IMR-90 (cell line): ENCODE measurements around the gene SLC35F3. TPM values are rescaled to one million over a fixed set of nuclear protein-coding genes. Genes with fewer than 3 reads are reported as not detected.

Experiments
- ATAC-seq: fragments of 200-7000 bp; cut with Tn5 transposase; 2 replicates; pipeline ENCODE4 v1.9.1; 2020; ENCODE audit warnings: low read depth, mild to moderate bottlenecking, moderate library complexity
- BruUV-seq: library from RNA; stranded (reverse); fragments of 400-500 nt; replicated peaks from 2 replicates; lab custom pipeline; 2021; lab: Mats Ljungman, UMichigan
- CTCF ChIA-PET: fragments of 300-600 bp; formaldehyde crosslinking; extraction: SDS; loops from one replicate; lab custom pipeline; 2021; ENCODE audit warnings: antibody characterized with exemption; lab: Yijun Ruan, JAX
- POLR2A ChIA-PET: fragments of 300-600 bp; sonication (Branson Sonifier 250); formaldehyde crosslinking; loops from one replicate; lab custom pipeline; 2022; ENCODE audit warnings: antibody characterized with exemption; ENCODE audit not compliant: unreplicated experiment; lab: Charles Lee
- DNase-seq: peaks from one replicate; pipeline ENCODE4 v3.0.0; 2013
- H2AFZ ChIP-seq: replicated peaks from 2 replicates; pipeline ENCODE3; 2013; ENCODE audit warnings: low read length, mild to moderate bottlenecking; ENCODE audit not compliant: poor library complexity
- H2AK5ac ChIP-seq: 2 replicates; pipeline ENCODE4 v1.6.1; 2013; ENCODE audit warnings: low read depth, low read length, inconsistent platforms
- H2AK9ac ChIP-seq: replicated peaks from 2 replicates; pipeline ENCODE3; 2013; ENCODE audit warnings: mild to moderate bottlenecking, low read depth, low read length, moderate library complexity; ENCODE audit not compliant: poor library complexity
- H2BK120ac ChIP-seq: 2 replicates; pipeline ENCODE4 v1.6.1; 2013; ENCODE audit warnings: low read depth, low read length, inconsistent platforms
- H2BK15ac ChIP-seq: 3 replicates; pipeline ENCODE4 v1.6.1; 2013; ENCODE audit warnings: low read depth, low read length, inconsistent platforms
- H2BK20ac ChIP-seq: 2 replicates; pipeline ENCODE4 v1.6.1; 2013; ENCODE audit warnings: low read depth, mild to moderate bottlenecking, inconsistent platforms, low read length, moderate library complexity
- H2BK5ac ChIP-seq: 2 replicates; pipeline ENCODE4 v1.6.1; 2013; ENCODE audit warnings: mild to moderate bottlenecking, low read depth, low read length, inconsistent platforms; ENCODE audit not compliant: poor library complexity, severe bottlenecking
- H3K14ac ChIP-seq: replicated peaks from 2 replicates; pipeline ENCODE4 v1.6.1; 2013; ENCODE audit warnings: low read depth, low read length, inconsistent platforms
- H3K18ac ChIP-seq: 2 replicates; pipeline ENCODE4 v1.6.1; 2013; ENCODE audit warnings: low read depth, low read length, control low read depth
- H3K23ac ChIP-seq: 2 replicates; pipeline ENCODE4 v1.6.1; 2013; ENCODE audit warnings: low read depth, low read length, inconsistent platforms
- H3K27ac ChIP-seq: 2 replicates; pipeline ENCODE4 v1.5.1; 2013; ENCODE audit warnings: mild to moderate bottlenecking, control low read depth, low read length; ENCODE audit not compliant: insufficient read depth
- H3K27me3 ChIP-seq: 2 replicates; pipeline ENCODE4 v1.6.1; 2013; ENCODE audit warnings: low read length; ENCODE audit not compliant: control insufficient read depth, insufficient read depth
- H3K36me3 ChIP-seq: 2 replicates; pipeline ENCODE4 v1.6.1; 2013; ENCODE audit warnings: low read length, mixed read lengths; ENCODE audit not compliant: control insufficient read depth, insufficient read depth
- H3K4ac ChIP-seq: 2 replicates; pipeline ENCODE4 v1.6.1; 2013; ENCODE audit warnings: low read depth, low read length, inconsistent platforms
- H3K4me1 ChIP-seq: 2 replicates; pipeline ENCODE4 v1.6.1; 2013; ENCODE audit warnings: low read length, mixed read lengths; ENCODE audit not compliant: control insufficient read depth, insufficient read depth
- H3K4me2 ChIP-seq: 2 replicates; pipeline ENCODE4 v1.6.1; 2013; ENCODE audit warnings: low read depth, mild to moderate bottlenecking, control low read depth, low read length, moderate library complexity
- H3K4me3 ChIP-seq: 2 replicates; pipeline ENCODE4 v1.5.1; 2013; ENCODE audit warnings: low read depth, mild to moderate bottlenecking, control low read depth, low read length, moderate library complexity; ENCODE audit not compliant: insufficient read depth
- H3K56ac ChIP-seq: 2 replicates; pipeline ENCODE4 v1.6.1; 2013; ENCODE audit warnings: low read length, inconsistent platforms; ENCODE audit not compliant: insufficient read depth; ENCODE audit errors: extremely low read depth
- H3K79me1 ChIP-seq, 2 experiments: 2 replicates each; pipeline ENCODE4 v1.6.1; 2013; ENCODE audit warnings: low read length in 2 of 2, inconsistent platforms in 1 of 2, low read depth in 1 of 2
- H3K9ac ChIP-seq: 2 replicates; pipeline ENCODE4 v1.6.1; 2013; ENCODE audit warnings: low read depth, low read length, control low read depth
- H3K9me1 ChIP-seq: 2 replicates; pipeline ENCODE4 v1.6.1; 2013; ENCODE audit warnings: low read length, inconsistent platforms; ENCODE audit not compliant: insufficient read depth
- H3K9me3 ChIP-seq: 2 replicates; pipeline ENCODE4 v1.6.1; 2013; ENCODE audit warnings: low read length; ENCODE audit not compliant: control insufficient read depth, insufficient read depth
- H4K20me1 ChIP-seq: 2 replicates; pipeline ENCODE4 v1.6.1; 2013; ENCODE audit warnings: low read length, inconsistent platforms; ENCODE audit not compliant: insufficient read depth
- H4K5ac ChIP-seq: 2 replicates; pipeline ENCODE4 v1.6.1; 2013; ENCODE audit warnings: mild to moderate bottlenecking, low read depth, low read length, control low read depth
- H4K8ac ChIP-seq, 2 experiments: 2 replicates each; pipeline ENCODE4 v1.6.1; 2013; ENCODE audit warnings: low read depth in 2 of 2, low read length in 2 of 2, control low read depth in 1 of 2, inconsistent platforms in 1 of 2
- H4K91ac ChIP-seq: 2 replicates; pipeline ENCODE4 v1.6.1; 2013; ENCODE audit warnings: low read depth, low read length, inconsistent platforms; ENCODE audit not compliant: insufficient read depth
- BHLHE40 ChIP-seq: fragments of 150-350 bp; IDR thresholded peaks from 2 replicates; pipeline ENCODE4 v1.6.1; 2016; ENCODE audit warnings: mild to moderate bottlenecking, low read depth, low read length
- CTCF ChIP-seq: conservative IDR thresholded peaks from 2 replicates; pipeline ENCODE4 v1.5.1; 2012; ENCODE audit warnings: mild to moderate bottlenecking, low read depth, low read length, improper control_type of control experiment
- FOS ChIP-seq: fragments of 150-350 bp; IDR thresholded peaks from 2 replicates; pipeline ENCODE4 v1.6.1; 2016; ENCODE audit warnings: low read depth, low read length
- MAFK ChIP-seq: IDR thresholded peaks from 2 replicates; pipeline ENCODE4 v1.6.1; 2012; ENCODE audit warnings: low read depth, low read length, improper control_type of control experiment
- MXI1 ChIP-seq: IDR thresholded peaks from 2 replicates; pipeline ENCODE4 v1.6.1; 2012; ENCODE audit warnings: low read depth, mild to moderate bottlenecking, low read length, moderate library complexity, borderline replicate concordance
- POLR2A ChIP-seq: IDR thresholded peaks from 2 replicates; pipeline ENCODE4 v1.6.1; 2012; ENCODE audit warnings: mild to moderate bottlenecking, low read depth, low read length
- RAD21 ChIP-seq: IDR thresholded peaks from 2 replicates; pipeline ENCODE4 v1.6.1; 2012; ENCODE audit warnings: low read length, improper control_type of control experiment
- RCOR1 ChIP-seq: IDR thresholded peaks from 2 replicates; pipeline ENCODE4 v1.6.1; 2012; ENCODE audit warnings: mild to moderate bottlenecking, low read length, improper control_type of control experiment; ENCODE audit not compliant: insufficient replicate concordance
- RFX5 ChIP-seq: IDR thresholded peaks from 2 replicates; pipeline ENCODE4 v1.8.0; 2012; ENCODE audit warnings: low read depth, mild to moderate bottlenecking, low read length, moderate library complexity
- SMC3 ChIP-seq: fragments of 150-350 bp; IDR thresholded peaks from 2 replicates; pipeline ENCODE4 v1.6.1; 2016; ENCODE audit warnings: low read depth, mild to moderate bottlenecking, antibody characterized with exemption, low read length, moderate library complexity
- WGBS, 2 experiments: methylation state at CpG; one replicate each; pipeline versions ENCODE4 v1.1.5 to v1.1.7; 2013; ENCODE audit warnings: missing lambda C conversion rate in 2 of 2; ENCODE audit not compliant: insufficient read length in 1 of 2; ENCODE audit errors: extremely low coverage in 2 of 2; 5-methylcytosine and 5-hydroxymethylcytosine counted together
- dilution Hi-C: fragments of 300-500 bp; cut with HindIII; formaldehyde crosslinking; loops from one replicate; pipeline ENCODE4 v1.14.3; 2018; ENCODE audit warnings: low sequenced_read_pairs; ENCODE audit not compliant: unreplicated experiment
- in situ Hi-C: fragments of 300-500 bp; cut with MboI; formaldehyde crosslinking; loops from 3 replicates; pipeline ENCODE4 v1.14.3; 2019; ENCODE audit warnings: low sequenced_read_pairs, inconsistent platforms, mixed read lengths
- intact Hi-C: fragments of 100-400 bp; cut with micrococcal nuclease; formaldehyde crosslinking; loops from 2 replicates; pipeline ENCODE4 v1.10.0; 2022
- polyA plus RNA-seq, 3 experiments: library from polyadenylated mRNA; depleted of rRNA; stranded (reverse); fragments of >200 nt; gene quantifications; 2 replicates each; pipeline ENCODE4 v1.2.3, GENCODE V29; 2012; ENCODE audit warnings: low replicate concordance in 1 of 3
- total RNA-seq: library from RNA; depleted of rRNA; stranded (reverse); fragments of >200 nt; gene quantifications from 2 replicates; pipeline ENCODE4 v1.2.3, GENCODE V29; 2012

The SLC35F3 gene
- total and polyA plus RNA-seq, 2 of the 4 experiments (the other 2 are of a cell fraction): under 0.01 to 0.17 TPM

- Histone ChIP-seq H3K9me1 (no peaks in the 10 kb centered on the region), H3K4ac (no peak overlapping the region), H3K9me3 (peaks cover 11% of the 10 kb centered on the region), H3K4me2 (no peak overlapping the region), H2BK15ac (no peak overlapping the region), H4K20me1 (no peaks in the 10 kb centered on the region), H3K27ac (no peak overlapping the region), H2AFZ (no peak overlapping the region), H2BK5ac (no peak overlapping the region), H2AK5ac (no peak overlapping the region), H3K56ac (no peak overlapping the region), H2AK9ac (no peak overlapping the region), H3K4me1 (no peaks in the 10 kb centered on the region), H3K14ac (no peak overlapping the region), H2BK20ac (no peak overlapping the region), H4K91ac (no peak overlapping the region), H3K27me3 (no peaks in the 10 kb centered on the region), H2BK120ac (no peak overlapping the region), H4K5ac (no peak overlapping the region), H3K36me3 (no peaks in the 10 kb centered on the region), H3K9ac (no peak overlapping the region), H3K23ac (no peak overlapping the region), H4K8ac (no peak overlapping the region), H3K4me3 (no peak overlapping the region), H3K18ac (no peak overlapping the region), H3K79me1 (no peaks in the 10 kb centered on the region)
- intact Hi-C loops: no loop called here
- BruUV-seq: no TSS peak
- CTCF ChIA-PET: no interaction called here
- in situ Hi-C loops: no loop called here
- no CpG with 5 or more reads among the region's 2 CpGs for WGBS, 2 experiments
- no peak for TF ChIP-seq RFX5
- TF ChIP-seq MAFK: no peak
- no peak for TF ChIP-seq BHLHE40
- TF ChIP-seq RAD21: no peak
- TF ChIP-seq CTCF: no peak
- TF ChIP-seq SMC3: no peak
- TF ChIP-seq RCOR1: no peak
- no peak for TF ChIP-seq MXI1
- TF ChIP-seq POLR2A: no peak
- TF ChIP-seq FOS: no peak
- DNase-seq (no peak), ATAC-seq (no peak)
- dilution Hi-C loops: no loop called here
- POLR2A ChIA-PET: no interaction called here
These were observed 37.4 kb upstream of the SLC35F3 start for GRCh38 chr1:233867028-233867427.
